ENCODE data around the gene CARD10. TPM values are rescaled to one million over a fixed set of nuclear protein-coding genes. Genes with fewer than 3 reads are reported as not detected.
A peak's percentile ranks its signal among the peaks of the same experiment; 100 is the strongest.

CARD10 gene
- total and polyA plus RNA-seq, 2 of the 13 experiments (the other 11 are each of a cell fraction or from before 2014, with no cell fraction given), result 35.2 to 55.8 TPM

DNA sequence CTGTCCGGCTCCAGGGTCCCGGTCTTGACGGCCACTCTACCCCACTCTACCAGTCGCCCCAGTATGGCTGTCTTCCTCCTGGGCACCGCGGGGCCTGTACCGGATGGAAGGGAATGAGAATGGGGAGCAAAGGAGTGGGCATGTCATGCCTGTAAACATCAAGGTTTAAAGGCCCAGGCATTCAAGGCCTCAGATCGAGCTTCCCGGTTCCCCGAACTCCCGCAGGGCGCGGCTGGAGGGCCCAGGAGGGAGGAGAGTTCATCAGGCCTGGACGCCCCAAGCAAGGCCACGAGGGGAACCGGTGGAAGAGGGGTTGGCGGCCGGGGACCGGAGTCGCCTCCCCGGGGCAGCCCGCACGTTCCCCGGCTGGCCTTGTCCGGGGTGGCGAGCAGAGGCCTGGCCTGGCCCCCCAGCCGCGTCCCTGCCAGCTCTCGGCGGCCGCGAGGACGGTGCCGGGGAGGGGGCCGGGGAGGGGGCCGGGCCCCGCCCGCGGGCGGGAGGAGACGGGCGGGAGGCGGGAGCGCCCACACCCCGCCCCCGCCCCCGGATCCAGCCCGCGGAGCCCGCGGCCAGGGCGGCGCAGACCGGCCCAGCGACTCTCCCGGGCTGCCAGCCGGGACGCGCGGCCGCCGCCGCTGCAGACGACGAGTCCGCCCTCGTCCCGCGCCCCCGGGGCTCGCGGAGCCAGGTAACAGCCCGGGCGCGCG, 40.8 kb upstream of the CARD10 start, which contains the start of gene CDC42EP1 (continued):
- TF ChIP-seq, protein P1, sequence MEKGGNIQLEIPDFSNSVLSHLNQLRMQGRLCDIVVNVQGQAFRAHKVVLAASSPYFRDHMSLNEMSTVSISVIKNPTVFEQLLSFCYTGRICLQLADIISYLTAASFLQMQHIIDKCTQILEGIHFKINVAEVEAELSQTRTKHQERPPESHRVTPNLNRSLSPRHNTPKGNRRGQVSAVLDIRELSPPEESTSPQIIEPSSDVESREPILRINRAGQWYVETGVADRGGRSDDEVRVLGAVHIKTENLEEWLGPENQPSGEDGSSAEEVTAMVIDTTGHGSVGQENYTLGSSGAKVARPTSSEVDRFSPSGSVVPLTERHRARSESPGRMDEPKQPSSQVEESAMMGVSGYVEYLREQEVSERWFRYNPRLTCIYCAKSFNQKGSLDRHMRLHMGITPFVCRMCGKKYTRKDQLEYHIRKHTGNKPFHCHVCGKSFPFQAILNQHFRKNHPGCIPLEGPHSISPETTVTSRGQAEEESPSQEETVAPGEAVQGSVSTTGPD (CRISPR knock-in tag; IDR thresholded peaks at IDR 0.05), result 0 out of 2 replicates have a peak, but pooled peaks have one; percentile 25
- TF ChIP-seq, protein P2, sequence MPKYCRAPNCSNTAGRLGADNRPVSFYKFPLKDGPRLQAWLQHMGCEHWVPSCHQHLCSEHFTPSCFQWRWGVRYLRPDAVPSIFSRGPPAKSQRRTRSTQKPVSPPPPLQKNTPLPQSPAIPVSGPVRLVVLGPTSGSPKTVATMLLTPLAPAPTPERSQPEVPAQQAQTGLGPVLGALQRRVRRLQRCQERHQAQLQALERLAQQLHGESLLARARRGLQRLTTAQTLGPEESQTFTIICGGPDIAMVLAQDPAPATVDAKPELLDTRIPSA (CRISPR knock-in tag; IDR thresholded peaks at IDR 0.05; ENCODE audit: borderline replicate concordance), result no peak
- peak; percentile 39; the same call in 1 of the 2 replicates for TF ChIP-seq BORCS8-MEF2B (CRISPR knock-in tag; IDR thresholded peaks at IDR 0.05)
- peak; percentile 11; the same call in 1 of the 2 replicates for TF ChIP-seq ELF1 (CRISPR knock-in tag; IDR thresholded peaks at IDR 0.05)
- peak; percentile 80; the same call in 1 of the 2 replicates for TF ChIP-seq ZNF235 (CRISPR knock-in tag; IDR thresholded peaks at IDR 0.05; ENCODE audit: borderline replicate concordance)
- TF ChIP-seq, protein P3, sequence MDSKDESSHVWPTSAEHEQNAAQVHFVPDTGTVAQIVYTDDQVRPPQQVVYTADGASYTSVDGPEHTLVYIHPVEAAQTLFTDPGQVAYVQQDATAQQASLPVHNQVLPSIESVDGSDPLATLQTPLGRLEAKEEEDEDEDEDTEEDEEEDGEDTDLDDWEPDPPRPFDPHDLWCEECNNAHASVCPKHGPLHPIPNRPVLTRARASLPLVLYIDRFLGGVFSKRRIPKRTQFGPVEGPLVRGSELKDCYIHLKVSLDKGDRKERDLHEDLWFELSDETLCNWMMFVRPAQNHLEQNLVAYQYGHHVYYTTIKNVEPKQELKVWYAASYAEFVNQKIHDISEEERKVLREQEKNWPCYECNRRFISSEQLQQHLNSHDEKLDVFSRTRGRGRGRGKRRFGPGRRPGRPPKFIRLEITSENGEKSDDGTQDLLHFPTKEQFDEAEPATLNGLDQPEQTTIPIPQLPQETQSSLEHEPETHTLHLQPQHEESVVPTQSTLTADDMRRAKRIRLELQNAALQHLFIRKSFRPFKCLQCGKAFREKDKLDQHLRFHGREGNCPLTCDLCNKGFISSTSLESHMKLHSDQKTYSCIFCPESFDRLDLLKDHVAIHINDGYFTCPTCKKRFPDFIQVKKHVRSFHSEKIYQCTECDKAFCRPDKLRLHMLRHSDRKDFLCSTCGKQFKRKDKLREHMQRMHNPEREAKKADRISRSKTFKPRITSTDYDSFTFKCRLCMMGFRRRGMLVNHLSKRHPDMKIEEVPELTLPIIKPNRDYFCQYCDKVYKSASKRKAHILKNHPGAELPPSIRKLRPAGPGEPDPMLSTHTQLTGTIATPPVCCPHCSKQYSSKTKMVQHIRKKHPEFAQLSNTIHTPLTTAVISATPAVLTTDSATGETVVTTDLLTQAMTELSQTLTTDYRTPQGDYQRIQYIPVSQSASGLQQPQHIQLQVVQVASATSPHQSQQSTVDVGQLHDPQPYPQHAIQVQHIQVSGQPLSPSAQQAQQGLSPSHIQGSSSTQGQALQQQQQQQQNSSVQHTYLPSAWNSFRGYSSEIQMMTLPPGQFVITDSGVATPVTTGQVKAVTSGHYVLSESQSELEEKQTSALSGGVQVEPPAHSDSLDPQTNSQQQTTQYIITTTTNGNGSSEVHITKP (CRISPR knock-in tag; IDR thresholded peaks at IDR 0.05; ENCODE audit: low read depth), result no peak
- no peak for TF ChIP-seq SOX13 (IDR thresholded peaks at IDR 0.05)
- peak in 1 of 2 experiments; percentile 23; a peak in 1 of 4 replicates for TF ChIP-seq SOX13 (CRISPR knock-in tag; conservative IDR thresholded peaks at IDR 0.05 in 1 of 2, IDR thresholded peaks at IDR 0.05 in 1 of 2)
- TF ChIP-seq RXRA (CRISPR knock-in tag; IDR thresholded peaks at IDR 0.05), result 0 out of 2 replicates have a peak, but pooled peaks have one; percentile 27
- 0 out of 2 replicates have a peak, but pooled peaks have one; percentile 3 for TF ChIP-seq FOSL2 (CRISPR knock-in tag; IDR thresholded peaks at IDR 0.05)
- TF ChIP-seq ATF7 (IDR thresholded peaks at IDR 0.05), result no peak
- no peak for TF ChIP-seq ATF7 (CRISPR knock-in tag; IDR thresholded peaks at IDR 0.05)
- no peak for TF ChIP-seq CBX5 (CRISPR knock-in tag; IDR thresholded peaks at IDR 0.05; ENCODE audit: borderline replicate concordance)
- TF ChIP-seq ZBTB7B (CRISPR knock-in tag; IDR thresholded peaks at IDR 0.05), result no peak
- peak; percentile 36; the same call in 1 of the 2 replicates for TF ChIP-seq ZMYM4 (CRISPR knock-in tag; IDR thresholded peaks at IDR 0.05)
- TF ChIP-seq ZNF207 (IDR thresholded peaks at IDR 0.05; ENCODE audit: borderline replicate concordance), result no peak
- peak; percentile 35; the same call in 1 of the 2 replicates for TF ChIP-seq SAP130 (CRISPR knock-in tag; IDR thresholded peaks at IDR 0.05; ENCODE audit: low read depth)
- TF ChIP-seq NFE2 (CRISPR knock-in tag; IDR thresholded peaks at IDR 0.05), result no peak
- TF ChIP-seq, protein P4, sequence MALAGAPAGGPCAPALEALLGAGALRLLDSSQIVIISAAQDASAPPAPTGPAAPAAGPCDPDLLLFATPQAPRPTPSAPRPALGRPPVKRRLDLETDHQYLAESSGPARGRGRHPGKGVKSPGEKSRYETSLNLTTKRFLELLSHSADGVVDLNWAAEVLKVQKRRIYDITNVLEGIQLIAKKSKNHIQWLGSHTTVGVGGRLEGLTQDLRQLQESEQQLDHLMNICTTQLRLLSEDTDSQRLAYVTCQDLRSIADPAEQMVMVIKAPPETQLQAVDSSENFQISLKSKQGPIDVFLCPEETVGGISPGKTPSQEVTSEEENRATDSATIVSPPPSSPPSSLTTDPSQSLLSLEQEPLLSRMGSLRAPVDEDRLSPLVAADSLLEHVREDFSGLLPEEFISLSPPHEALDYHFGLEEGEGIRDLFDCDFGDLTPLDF (CRISPR knock-in tag; IDR thresholded peaks at IDR 0.05), result no peak

Measured in HepG2 (cell line).